Amygdala (tissue), 56 donors: ENCODE data around the gene CERS6.

Experiments
- DNase-seq, 56 donors: peaks; one replicate each; lab custom pipeline; 2025; lab: John Stamatoyannopoulos, UW

CERS6 gene

DNA sequence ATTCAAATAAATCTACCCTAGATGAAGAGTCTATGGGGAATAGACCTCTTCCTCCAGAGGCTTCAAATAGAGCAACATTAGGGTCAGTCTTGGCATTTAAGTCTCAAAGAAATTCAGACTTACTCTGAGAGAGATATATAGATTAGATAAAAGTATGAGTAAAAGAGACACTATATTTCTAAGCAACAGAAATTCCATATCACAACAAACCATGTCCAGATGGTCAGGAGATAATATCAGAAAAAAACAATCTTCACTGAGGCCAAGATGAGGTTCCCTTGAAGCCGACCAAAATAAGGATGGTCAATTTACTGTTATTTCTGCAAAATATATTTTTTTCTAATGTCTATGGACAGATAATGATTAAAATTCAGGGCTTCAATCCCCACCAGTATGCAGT lies 257.3 kb downstream of the CERS6 start:
- no peak for DNase-seq

DNA sequence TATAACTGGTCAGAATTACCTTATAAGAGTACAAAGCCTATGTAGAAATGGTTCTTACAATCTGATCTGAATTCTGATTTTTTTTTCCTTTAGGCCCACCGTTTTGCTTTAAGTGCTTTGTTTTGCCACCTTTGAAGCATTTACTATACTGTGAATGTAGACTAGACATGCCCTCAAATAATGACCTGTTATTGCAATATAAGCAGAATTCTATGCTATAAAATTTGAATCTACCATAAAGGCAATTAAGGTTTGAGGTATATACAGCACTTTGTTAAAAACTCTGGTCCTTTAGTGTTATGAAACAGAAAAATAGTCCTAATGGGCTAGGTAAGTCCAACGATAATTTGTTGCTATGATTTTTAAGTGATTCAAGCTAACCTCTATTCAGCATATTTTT lies 259.8 kb downstream of the CERS6 start:
- DNase-seq: no peak

DNA sequence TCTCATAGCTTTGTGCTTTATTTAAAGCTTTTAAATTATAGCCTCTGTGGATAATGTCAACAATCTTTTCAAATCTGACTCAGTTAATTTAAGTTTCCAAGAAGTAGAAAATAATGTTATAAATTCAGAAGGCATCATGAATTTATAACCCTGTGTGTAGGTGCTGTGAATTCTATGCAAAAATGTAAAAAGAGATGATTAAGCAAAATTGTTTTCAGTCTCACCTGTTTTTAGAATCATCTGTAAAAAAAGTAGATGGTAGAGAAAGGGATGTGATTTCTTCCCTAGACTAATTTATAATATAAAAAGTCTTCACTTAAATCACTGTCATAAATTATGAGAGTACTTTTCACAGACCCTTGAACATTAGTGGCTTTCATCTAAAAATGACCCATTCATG lies 260.8 kb downstream of the CERS6 start:
- DNase-seq: no peak

DNA sequence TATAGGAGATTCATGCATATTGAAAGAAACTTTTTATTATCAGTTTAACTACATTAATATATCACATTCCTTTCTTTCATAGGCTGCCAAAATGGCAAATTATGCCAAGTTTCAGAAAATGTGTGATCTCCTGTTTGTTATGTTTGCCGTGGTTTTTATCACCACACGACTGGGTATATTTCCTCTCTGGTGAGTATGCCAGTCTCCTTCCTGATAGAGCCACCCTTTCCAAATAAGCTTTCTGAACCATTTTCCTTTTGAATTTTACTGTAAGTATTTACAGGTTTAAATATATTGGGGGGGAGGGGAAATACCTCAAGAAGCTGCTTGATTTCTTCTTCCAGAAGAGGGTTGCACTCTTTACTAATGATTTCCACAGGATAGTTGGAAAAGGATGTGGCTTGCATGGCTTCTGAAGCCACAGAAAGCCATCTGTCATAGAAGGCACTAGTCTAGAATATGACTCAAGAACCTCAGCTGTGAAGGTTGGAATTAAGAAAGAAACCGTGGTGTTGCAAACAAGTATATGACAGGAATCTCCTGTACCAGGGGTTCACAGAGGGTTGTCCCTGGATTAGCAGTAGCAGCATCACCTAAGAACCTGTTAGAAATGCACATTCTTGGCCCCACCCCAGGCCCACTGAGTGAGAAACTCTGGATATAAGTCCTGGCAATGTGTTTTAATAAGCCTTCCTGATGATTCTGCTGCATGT lies 261.9 kb downstream of the CERS6 start:
- DNase-seq: no peak

DNA sequence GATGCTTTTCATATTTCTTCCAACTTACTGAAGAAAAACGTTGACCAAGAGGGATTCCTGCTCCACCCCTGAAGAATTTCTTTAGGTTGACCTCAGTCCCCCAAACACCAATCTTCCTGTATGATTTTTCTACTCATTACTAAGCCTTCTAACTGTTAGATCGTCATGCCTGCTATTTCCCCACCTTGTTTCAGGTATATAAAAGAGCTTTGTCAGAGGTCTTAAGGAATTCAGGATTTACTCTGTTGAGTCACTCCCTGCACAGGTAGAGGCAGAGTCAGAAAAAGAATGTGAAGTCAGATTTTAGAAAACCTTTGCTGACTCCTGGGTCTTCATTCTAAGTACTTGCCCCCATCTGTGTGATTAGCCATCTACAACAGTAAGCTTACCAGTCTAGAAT lies 262.6 kb downstream of the CERS6 start:
- no peak for DNase-seq

DNA sequence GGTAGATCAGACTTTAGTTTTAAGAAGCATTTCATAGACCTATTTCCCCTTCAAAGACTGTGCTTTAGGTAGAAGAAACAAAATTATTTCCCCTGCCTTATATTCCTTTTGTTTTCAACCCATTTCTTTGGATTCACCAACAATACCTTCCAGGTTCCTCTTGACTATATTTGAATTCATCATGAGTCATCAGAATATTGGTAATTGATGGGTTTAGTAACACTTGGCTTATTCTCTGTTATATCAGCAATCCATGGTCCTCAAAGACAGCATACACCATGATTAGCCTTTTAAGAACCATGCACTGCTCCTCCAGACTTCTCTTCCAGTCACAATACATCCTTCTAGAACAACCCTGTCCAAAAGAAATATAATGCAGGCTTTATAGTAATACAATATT lies 263.4 kb downstream of the CERS6 start:
- DNase-seq: no peak

DNA sequence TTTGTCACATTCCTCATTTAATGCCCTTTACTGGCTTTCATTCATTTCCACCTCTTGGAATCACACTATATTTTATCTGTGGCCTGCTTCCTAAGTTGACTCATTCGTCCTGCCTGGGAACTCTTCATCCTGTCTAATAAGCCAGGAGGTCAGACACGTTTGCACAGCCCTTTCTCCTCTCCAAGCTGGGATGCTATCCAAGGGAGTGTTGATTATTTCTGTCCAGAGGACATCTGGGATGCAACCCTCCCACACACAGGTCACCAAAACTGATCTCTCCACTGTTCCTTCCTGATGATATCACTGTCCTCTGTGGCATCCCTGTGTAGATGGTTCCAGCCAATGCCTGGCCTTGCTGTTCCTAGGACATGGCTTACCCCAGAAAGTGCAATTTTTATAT lies 266.5 kb downstream of the CERS6 start:
- no peak for DNase-seq

DNA sequence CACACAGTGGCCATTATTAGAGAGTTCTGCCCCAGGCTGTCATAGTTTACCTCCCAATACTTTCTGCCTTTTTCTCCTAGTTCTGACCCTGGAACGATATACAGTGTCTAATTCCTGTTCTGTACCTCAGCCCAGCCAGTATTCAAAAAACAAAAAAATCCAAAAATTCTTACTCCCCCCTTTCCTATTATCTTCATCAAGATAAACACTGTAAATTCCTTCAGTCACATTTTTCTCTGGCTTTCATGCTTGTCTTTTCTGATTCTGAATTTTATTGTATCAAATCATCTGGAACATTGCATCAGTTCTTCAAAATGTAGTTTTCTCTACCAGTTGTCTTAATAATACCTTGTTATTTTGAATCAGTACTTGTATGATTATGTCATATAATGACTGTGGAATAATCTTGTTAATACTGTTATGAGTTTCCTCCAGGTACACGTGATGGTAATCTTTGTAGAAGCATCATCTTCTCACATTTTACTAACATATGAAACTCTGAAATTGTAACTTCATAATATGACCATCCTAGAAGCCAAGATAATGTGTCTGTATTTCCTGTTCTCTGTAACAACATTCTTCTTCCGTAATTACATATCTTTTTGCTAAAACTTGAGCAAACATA lies 267.3 kb downstream of the CERS6 start:
- no peak for DNase-seq

DNA sequence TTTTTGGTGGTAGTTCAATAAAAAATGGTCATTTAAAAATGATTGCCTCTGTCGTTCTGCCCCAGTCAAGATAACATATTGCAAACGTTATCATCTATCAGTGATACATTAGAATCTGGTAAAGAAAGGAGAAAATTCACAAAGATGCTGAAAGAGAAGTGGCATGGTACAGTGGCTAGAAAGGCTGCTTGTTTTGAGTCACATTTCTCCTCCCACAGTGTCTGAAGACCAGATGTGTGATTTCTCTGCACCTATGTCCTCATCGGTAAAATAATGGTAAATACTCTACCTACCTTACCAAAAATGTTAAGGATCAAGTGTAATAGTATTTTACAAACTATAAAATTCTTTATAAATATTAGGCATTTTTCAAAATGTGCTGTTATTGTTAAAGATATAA lies 270.3 kb downstream of the CERS6 start:
- DNase-seq: no peak

DNA sequence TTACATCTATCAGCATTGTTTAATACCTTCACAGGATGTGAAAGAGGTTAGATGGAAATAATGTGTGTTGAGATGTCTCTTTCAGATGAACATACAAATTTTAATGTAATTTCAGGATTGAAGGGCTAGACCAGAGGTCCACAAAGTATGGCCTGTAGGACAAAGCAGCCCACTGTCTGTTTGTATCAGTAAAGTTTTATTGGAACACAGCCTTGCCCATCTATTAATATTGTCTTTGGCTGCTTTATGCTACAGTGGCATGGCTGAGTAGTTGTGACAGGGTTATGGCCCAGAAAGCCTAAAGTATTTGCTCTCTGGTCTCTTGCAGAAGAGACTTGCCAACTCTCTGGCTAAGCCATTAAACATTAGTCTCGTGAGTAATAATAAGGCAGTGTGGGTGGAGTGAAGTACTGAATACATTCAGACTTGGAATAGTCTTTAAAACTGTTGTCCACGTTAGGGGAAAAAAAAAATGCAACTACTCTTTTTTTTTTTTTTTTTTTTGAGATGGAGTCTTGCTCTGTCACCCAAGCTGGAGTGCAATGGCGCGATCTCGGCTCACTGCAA lies 271.9 kb downstream of the CERS6 start:
- no peak for DNase-seq

DNA sequence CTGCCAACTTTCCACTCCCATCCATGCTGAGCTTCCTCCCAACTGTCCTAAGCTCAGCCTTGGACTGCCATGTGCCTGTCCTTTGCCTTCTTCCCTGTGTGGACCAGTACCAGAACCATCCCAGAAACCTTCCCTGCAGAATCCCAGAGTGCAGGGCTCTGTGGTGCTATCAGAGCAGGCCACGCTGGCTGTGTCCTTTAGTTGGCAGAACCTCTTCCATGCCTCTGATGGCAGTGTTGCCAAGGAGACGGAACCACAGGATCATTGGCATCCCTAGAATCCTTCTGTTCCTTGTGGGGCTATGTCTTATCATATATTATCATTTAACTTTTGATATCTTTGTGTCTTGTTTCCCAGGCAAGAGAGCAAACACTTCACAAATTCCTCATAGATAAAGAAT lies 273.4 kb downstream of the CERS6 start:
- DNase-seq: no peak

DNA sequence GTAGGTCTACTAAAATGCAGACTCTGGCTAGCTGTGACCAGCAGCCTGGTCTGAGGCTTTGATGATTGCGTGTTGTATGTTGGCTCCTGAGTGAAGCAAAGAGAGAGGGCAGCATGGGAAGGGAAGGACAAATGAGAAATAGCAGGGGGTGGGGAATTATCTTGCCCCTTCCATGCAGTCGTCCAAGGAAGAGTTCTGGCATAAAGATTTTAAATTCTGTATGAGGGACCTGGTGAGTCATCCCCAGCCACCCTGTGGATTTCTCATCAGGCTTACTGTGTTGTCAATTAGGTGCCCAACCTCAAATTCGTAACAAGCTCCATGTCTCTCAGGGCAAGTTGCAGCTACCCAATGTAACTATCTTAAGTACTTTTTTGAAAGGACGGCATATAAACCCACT lies 274.3 kb downstream of the CERS6 start:
- DNase-seq: no peak

DNA sequence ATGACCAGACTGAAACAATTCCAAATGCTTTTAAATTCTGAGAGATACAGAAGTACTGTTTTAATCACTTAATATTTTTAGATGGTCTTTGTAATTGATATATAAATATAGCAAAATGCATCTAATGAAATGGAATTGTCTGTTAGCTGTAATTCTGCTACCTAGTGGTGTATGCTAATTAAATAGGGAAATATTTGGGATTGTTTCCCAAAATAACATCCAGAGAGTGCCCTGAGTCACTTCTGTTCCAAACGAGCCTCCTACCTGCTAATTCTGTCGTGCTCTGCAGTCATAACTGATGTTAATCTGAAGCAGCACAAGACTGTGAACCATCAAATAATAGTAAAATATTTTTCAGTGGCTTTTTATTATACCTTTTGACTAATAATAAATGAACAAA lies 274.9 kb downstream of the CERS6 start:
- DNase-seq: no peak

DNA sequence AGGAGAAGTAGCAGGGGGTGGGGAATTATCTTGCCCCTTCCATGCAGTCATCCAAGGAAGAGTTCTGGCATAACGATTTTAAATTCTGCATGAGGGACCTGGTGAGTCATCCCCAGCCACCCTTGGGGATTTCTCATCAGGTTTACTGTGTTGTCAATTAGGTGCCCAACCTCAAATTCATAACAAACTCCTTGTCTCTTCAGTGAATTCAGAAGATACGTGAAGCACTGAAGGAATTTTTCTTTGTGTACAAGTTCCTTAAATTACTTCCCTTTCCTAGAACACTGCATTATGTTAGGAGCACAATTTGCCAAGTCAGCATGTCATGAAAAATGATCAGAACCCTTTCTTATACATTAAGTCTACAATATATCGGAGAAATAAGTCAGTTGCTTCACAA lies 275.5 kb downstream of the CERS6 start:
- DNase-seq: no peak

DNA sequence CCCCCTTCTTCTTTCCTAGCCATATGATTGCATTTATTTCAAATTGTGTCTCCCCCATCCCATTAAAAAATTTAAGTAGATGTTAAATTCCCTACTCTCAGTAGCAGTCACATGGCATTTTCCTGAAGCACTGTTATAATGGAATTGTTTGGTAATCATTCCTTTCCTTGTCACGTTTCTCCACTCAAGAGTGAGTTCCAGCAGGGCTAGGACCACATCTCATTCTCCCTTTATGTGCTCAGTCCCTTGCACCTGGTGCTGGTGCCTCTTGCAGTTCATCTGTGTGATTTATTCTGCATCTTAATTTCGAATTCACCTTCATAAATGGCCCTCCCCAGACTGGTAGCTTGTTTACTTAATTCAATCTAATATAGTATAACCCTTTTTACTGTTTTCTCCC lies 276.0 kb downstream of the CERS6 start:
- DNase-seq: no peak

DNA sequence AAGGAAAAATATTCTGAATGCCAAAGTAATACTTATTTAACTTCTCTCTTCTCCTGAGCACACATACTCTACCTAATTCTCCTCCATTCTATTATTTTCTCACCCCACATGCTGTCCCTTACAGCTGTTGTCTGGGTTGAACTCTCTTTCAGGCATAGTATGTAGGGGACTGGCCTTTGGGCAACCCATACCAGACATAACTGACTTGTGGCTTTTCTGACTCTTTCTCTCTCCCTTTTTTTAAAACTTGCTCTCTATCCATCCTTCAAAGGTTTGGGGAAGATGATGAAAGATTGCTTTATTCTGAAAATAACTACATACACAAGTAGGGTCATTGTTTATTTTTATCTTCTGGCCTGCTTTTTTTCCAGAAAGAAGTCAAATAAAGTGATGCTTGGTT lies 276.4 kb downstream of the CERS6 start:
- DNase-seq: no peak

DNA sequence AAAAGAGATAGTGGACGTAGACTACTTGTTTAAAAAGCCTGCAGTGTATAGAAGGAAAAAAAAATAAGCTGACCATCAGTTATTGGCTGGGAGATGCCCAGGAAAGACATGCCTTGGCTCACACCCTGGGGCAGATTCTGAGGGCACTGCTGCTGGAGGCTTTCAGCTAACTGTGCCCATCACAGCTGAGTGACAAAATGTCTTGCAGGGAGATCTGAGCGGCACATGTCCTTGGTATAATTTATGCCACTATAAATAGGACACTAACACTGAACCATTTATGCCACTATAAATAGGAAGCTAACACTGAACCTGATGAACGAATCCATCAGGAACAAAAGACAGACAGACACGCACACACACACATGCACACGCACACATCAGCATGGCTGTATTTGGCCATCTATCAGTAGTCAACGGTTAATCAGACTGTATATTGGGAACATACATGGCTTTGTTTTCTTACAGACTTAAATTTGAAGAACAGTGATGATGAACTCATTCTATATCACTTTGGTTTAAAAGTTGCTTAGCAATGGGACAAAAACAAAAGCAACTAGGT lies 278.2 kb downstream of the CERS6 start:
- peak in 2 of 56 donors; percentile 4 to 26 for DNase-seq

DNA sequence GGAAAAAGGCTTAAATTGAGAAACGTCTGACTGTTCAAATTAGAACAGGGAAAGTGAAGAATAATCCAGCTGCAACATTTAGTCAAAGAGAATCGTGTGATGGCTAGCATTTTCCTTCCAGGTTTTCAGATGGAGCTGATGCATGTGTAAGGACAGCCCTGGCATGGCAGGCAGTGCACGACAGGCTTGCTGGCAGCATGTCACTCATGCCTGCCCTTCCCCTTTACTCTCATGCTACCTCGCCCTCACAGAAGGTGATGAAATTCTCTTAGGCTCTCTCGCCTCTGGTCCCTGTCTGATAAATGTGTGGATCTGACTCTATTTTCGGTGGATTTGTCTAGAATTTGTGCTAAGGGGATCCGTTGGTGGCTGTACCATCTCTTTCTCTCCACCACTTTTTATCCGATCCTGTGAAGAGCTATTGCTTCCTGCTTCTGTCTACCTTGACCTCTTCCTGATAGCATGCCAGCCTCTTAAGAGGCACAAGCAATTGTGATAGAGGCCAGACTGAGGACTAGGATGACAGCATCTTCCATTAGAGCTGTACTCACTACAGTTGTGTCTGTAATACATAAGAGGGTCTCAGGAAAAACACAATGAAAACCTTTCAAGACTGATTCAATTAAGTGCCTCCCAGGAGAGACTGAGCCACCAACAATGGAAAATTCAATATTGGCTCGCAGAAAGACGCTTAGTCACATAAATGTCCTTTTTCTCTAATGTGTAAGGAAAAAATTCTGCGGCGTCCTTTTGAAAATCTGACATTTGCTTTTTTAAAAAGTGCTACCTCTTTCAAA lies 280.8 kb downstream of the CERS6 start:
- no peak for DNase-seq

DNA sequence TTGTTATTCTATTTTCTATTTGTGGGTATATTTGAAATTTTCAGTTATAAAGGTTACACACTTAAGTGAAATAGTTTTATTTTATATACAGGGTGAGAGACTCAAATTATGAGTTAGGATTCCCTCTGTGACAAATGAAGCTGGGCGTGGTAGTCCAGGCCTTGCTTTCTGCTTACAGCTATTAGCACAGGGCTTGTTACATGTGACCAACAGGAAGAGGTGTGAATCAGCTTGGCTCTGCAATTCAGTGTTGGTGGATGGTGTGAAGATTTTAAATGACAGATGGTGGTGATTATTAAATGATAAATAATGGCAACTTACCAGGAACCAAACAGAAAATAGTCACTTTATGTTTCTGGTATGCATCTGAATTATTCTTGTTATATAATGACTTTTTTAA lies 282.0 kb downstream of the CERS6 start:
- peak in 6 of 56 donors; percentile 8 to 28 (median 20) for DNase-seq

DNA sequence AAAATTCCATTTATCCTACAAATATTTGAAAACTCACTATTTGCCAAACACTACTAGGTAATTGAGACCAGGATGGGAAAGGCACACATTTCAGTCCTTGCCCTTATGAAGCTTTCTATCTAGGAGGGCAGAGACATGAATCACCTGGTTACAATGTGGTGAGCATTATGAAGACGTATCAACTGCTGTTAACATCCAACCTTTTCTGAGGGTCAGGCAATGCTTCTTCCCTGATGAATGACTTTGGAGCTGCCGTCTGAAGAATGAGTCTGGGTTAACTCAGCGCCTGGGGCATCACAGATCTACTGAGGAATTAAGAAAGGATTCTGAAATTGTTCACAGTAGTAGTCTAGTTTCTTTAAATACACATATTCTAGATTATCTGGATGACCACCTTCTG lies 284.3 kb downstream of the CERS6 start:
- no peak for DNase-seq

DNA sequence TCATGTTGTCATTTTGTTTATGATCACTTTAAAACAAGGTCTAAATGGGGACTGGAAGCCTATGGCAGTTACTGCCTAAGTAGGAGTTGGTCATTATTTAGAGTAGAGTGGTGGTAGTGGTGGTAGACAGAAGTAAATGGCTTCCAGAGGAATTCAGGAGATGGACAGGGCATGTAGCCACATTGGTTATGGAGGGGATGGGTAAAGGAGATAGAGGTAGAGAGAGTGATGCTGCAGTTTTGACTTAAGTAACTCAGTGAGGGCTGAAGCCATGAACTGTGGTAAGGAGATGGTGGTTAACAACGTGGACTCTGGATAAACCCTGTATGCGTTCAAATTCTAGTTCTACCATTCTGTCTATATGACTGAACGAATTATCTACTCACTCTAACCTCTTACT lies 284.7 kb downstream of the CERS6 start:
- DNase-seq: no peak
